OCI-LY3 (cell line): Measurements from ENCODE around the gene MDM4.

Source experiments
- H2AFZ ChIP-seq: fragments of 200-600, 300-600 bp; shearing (Covaris generic); 2 replicates; pipeline ENCODE4 v1.6.0; 2014; ENCODE audit warnings: antibody characterized with exemption, low read depth, low read length
- H3K27ac ChIP-seq: fragments of 200-600, 300-600 bp; sonication (generic); 2 replicates; pipeline ENCODE4 v1.5.1; 2014; ENCODE audit warnings: mild to moderate bottlenecking, low read length, moderate library complexity, mixed read lengths
- H3K27me3 ChIP-seq: fragments of 200-600, 300-600 bp; sonication (generic); 2 replicates; pipeline ENCODE4 v1.6.1; 2014; ENCODE audit warnings: low read depth, low read length, mixed read lengths
- H3K36me3 ChIP-seq: fragments of 200-600, 300-600 bp; sonication (generic); replicated peaks from 2 replicates; pipeline ENCODE3; 2014; ENCODE audit warnings: low read depth, low read length, mixed read lengths
- H3K4me1 ChIP-seq: fragments of 300-600, 200-600 bp; sonication (generic); 2 replicates; pipeline ENCODE4 v1.6.1; 2014; ENCODE audit warnings: low read length, mixed read lengths
- H3K4me2 ChIP-seq: fragments of 200-600, 300-600 bp; sonication (generic); 2 replicates; pipeline ENCODE4 v1.6.1; 2014; ENCODE audit warnings: low read length, mixed read lengths
- H3K4me3 ChIP-seq: fragments of 300-600, 200-600 bp; sonication (generic); 2 replicates; pipeline ENCODE4 v1.5.1; 2014; ENCODE audit warnings: antibody characterized with exemption, mild to moderate bottlenecking, low read length, moderate library complexity
- H3K79me2 ChIP-seq: fragments of 300-600, 200-600 bp; shearing (Covaris generic); 2 replicates; pipeline ENCODE4 v1.6.1; 2014; ENCODE audit warnings: mild to moderate bottlenecking, low read length, mixed read lengths
- H3K9ac ChIP-seq: fragments of 300-600, 200-600 bp; shearing (Covaris generic); 2 replicates; pipeline ENCODE4 v1.6.0; 2014; ENCODE audit warnings: mild to moderate bottlenecking, low read length, moderate library complexity
- H3K9me3 ChIP-seq: fragments of 200-600, 300-600 bp; shearing (Covaris generic); 2 replicates; pipeline ENCODE4 v1.6.1; 2014; ENCODE audit warnings: low read length, mixed read lengths; ENCODE audit not compliant: insufficient read depth
- H4K20me1 ChIP-seq: fragments of 200-600, 300-600 bp; sonication (generic); 2 replicates; pipeline ENCODE4 v1.6.1; 2016; ENCODE audit warnings: low read length, mixed read lengths; ENCODE audit not compliant: insufficient read depth
- CTCF ChIP-seq: fragments of 200-600, 300-600 bp; sonication (generic); IDR thresholded peaks from 2 replicates; pipeline ENCODE4 v1.5.1; 2014; ENCODE audit warnings: antibody characterized with exemption, low read length, low read depth
- EZH2phosphoT487 ChIP-seq: fragments of 200-600 bp; shearing (Covaris generic); IDR thresholded peaks from 2 replicates; pipeline ENCODE4 v1.6.1; 2018; ENCODE audit warnings: antibody characterized with exemption, mixed run types, low read depth

The MDM4 gene

GRCh38 chr1:204503913-204504519 is 12.2 kb upstream of the MDM4 start:
- no peaks in the 10 kb centered on the region for H3K9me3 ChIP-seq
- TF ChIP-seq CTCF (no peak), EZH2phosphoT487 (no peak)
- H3K27ac ChIP-seq, result peak overlapping the region; percentile 13
- H2AFZ ChIP-seq, result peak overlapping the region; percentile 93
- no peaks in the 10 kb centered on the region for H4K20me1 ChIP-seq
- peak overlapping the region; percentile 73 for H3K4me2 ChIP-seq
- H3K4me3 ChIP-seq, result no peak overlapping the region
- no peaks in the 10 kb centered on the region for H3K27me3 ChIP-seq
- H3K36me3 ChIP-seq, result no peaks in the 10 kb centered on the region
- H3K79me2 ChIP-seq, result no peaks in the 10 kb centered on the region
- H3K9ac ChIP-seq, result no peak overlapping the region; the same call in 1 of the 2 replicates
- peaks cover 26% of the 10 kb centered on the region for H3K4me1 ChIP-seq

DNA sequence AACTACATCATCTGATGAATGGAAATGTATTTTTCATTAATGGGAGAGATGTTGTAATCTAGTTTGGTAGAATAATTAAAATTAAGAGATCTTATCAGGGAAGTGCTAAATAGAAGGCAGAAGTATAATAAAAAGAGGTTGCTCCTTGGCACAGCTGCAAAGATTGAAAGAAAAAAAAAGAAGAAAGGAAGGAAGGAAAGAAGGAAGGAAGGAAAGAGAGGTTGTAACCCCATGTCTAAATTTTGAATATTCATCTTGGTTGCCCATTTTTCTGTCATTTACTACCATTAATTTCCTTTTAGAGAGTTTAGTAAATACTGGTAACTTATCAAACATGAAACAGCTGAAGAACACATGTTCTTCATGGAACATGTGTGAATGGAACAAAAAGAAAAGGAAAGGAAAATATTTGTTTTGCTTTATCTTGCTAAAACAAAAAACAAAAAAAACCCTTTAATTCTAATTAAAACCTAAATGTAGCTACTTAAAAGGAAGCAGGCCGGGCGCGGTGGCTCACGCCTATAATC is 10.5 kb upstream of the MDM4 start:
- Histone ChIP-seq H3K79me2 (no peaks in the 10 kb centered on the region), H3K36me3 (no peaks in the 10 kb centered on the region), H2AFZ (peak overlapping the region; percentile 52), H3K4me1 (peaks cover 22% of the 10 kb centered on the region), H3K4me2 (peak overlapping the region; percentile 60), H3K9me3 (no peaks in the 10 kb centered on the region), H3K9ac (peak overlapping the region; percentile 62), H3K27me3 (no peaks in the 10 kb centered on the region), H3K4me3 (peak overlapping the region; percentile 81), H3K27ac (peak overlapping the region; percentile 89), H4K20me1 (no peaks in the 10 kb centered on the region)
- TF ChIP-seq CTCF, result no peak
- no peak for TF ChIP-seq EZH2phosphoT487

GRCh38 chr1:204506201-204506968 is 9.8 kb upstream of the MDM4 start:
- Histone ChIP-seq H3K79me2 (no peaks in the 10 kb centered on the region), H3K36me3 (no peaks in the 10 kb centered on the region), H3K9me3 (no peaks in the 10 kb centered on the region), H2AFZ (peak overlapping the region; percentile 52), H3K4me2 (peak overlapping the region; percentile 84), H3K27me3 (no peaks in the 10 kb centered on the region), H3K4me3 (peak overlapping the region; percentile 81), H3K9ac (peak overlapping the region; percentile 82), H3K27ac (peak overlapping the region; percentile 89), H3K4me1 (peaks cover 22% of the 10 kb centered on the region), H4K20me1 (no peaks in the 10 kb centered on the region)
- TF ChIP-seq EZH2phosphoT487, result no peak
- no peak for TF ChIP-seq CTCF

- H2AFZ ChIP-seq, result peak overlapping the region; percentile 98
These were observed 9.3 kb upstream of the MDM4 start for GRCh38 chr1:204506969-204507316.

More at GRCh38 chr1:204506969-204507316, 9.3 kb upstream of the MDM4 start:
- Histone ChIP-seq H3K4me3 (peak overlapping the region; percentile 81), H3K9me3 (no peaks in the 10 kb centered on the region), H4K20me1 (no peaks in the 10 kb centered on the region), H3K4me2 (peak overlapping the region; percentile 92), H3K27me3 (no peaks in the 10 kb centered on the region), H3K36me3 (no peaks in the 10 kb centered on the region), H3K4me1 (peaks cover 22% of the 10 kb centered on the region), H3K27ac (peak overlapping the region; percentile 89), H3K79me2 (no peaks in the 10 kb centered on the region), H3K9ac (peak overlapping the region; percentile 94)
- TF ChIP-seq CTCF (no peak), EZH2phosphoT487 (no peak)
